Chondrocyte (in vitro differentiated cells): ENCODE measurements around the gene KIF17. TPM values are rescaled to one million over a fixed set of nuclear protein-coding genes. Genes with fewer than 3 reads are reported as not detected.
A peak's percentile ranks its signal among the peaks of the same experiment; 100 is the strongest.

Experiments used
- DNase-seq: peaks from one replicate; pipeline ENCODE4 v3.0.0; 2021; ENCODE audit warnings: mixed read lengths, low spot score
- H3K27ac Mint-ChIP-seq: one replicate; pipeline ENCODE4 v1.8.0; 2021; ENCODE audit warnings: mild to moderate bottlenecking, moderate library complexity, mixed read lengths; ENCODE audit not compliant: unreplicated experiment
- H3K27me3 Mint-ChIP-seq: 2 replicates; pipeline ENCODE4 v1.8.0; 2021; ENCODE audit warnings: low read depth, mixed read lengths
- H3K36me3 Mint-ChIP-seq: 2 replicates; pipeline ENCODE4 v1.8.0; 2021; ENCODE audit warnings: low read depth, mixed read lengths
- H3K4me1 Mint-ChIP-seq: 2 replicates; pipeline ENCODE4 v1.8.0; 2021; ENCODE audit warnings: low read depth, mild to moderate bottlenecking, mixed read lengths
- H3K4me3 Mint-ChIP-seq: one replicate; pipeline ENCODE4 v1.8.0; 2021; ENCODE audit warnings: mild to moderate bottlenecking, moderate library complexity, mixed read lengths; ENCODE audit not compliant: unreplicated experiment
- H3K9me3 Mint-ChIP-seq: 2 replicates; pipeline ENCODE4 v1.8.0; 2021; ENCODE audit warnings: low read depth, mixed read lengths
- CTCF ChIP-seq: fragments of 200-600 bp; sonication (generic); IDR thresholded peaks from 2 replicates; pipeline ENCODE4 v1.5.0; 2021; ENCODE audit warnings: antibody characterized with exemption, mild to moderate bottlenecking, moderate library complexity
- total RNA-seq: library from RNA; stranded (reverse); gene quantifications from 3 replicates; pipeline ENCODE4 v1.2.1, GENCODE V29; 2021

Gene KIF17
- total RNA-seq, 1 donor from 2014 or later: 0.95 TPM

DNA sequence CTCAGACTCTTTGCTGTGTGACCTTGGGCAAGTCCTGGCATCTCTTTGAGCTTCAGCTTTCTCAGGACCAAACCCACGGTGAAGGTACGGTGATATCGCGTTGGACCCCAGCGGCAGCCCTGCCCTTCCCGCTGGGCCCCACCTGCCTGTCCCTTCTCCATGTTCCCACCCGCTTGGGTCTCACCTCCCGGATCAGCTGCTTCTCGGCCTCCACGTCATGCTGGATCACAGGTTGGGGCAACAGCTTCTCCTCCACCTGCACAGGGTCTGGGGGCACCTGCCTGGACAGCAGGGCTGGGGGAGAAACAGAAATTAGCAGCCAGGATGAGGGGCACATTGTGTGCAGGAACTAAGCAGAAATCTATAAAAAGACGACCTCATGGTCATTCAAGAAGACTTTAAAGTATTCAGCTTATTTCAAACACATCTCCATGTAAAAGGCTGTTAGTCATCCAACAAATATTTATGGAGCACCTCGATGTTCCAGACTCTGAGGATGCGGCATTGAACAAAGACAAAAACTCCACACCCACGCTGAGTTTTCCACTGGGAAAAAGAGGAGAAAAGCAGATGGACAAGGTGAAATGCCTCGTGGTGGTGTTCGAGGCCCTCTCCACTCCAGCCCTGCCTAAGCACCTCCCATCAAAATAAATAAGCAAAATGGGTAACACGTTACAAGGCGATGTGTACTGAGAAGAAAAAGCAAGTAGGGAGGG, 19.5 kb downstream of the KIF17 start:
- Mint-ChIP-seq H3K4me1 (peaks cover 24% of the 10 kb centered on the region), H3K9me3 (no peaks in the 10 kb centered on the region), H3K36me3 (no peaks in the 10 kb centered on the region), H3K4me3 (peak overlapping the region; percentile 45), H3K27ac (peak overlapping the region; percentile 94), H3K27me3 (no peaks in the 10 kb centered on the region)
- TF ChIP-seq CTCF: no peak
- DNase-seq: no peak

DNA sequence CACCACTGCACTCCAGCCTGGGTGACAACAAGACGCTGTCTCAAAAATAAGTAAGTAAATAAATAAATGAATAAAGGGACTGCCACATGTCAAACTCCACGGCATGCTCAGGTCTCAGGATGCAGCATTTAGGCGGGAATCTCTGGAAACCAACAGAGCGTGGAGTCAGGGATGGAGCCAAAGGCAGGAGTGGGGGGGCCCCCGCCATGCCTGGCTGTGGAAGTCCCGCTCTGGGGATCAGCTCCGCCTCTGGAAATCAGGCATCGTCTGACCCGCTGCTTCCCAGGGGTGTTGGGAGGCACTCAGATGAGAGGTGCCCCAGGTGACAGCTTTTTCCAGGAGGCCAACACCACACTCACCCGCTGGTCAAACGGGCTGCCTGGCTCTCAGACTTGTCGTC, 20.2 kb downstream of the KIF17 start:
- no peaks in the 10 kb centered on the region for H3K9me3 Mint-ChIP-seq
- H3K27me3 Mint-ChIP-seq: no peaks in the 10 kb centered on the region
- TF ChIP-seq CTCF: no peak
- H3K27ac Mint-ChIP-seq: peak overlapping the region; percentile 99
- H3K36me3 Mint-ChIP-seq: no peaks in the 10 kb centered on the region
- H3K4me1 Mint-ChIP-seq: peaks cover 24% of the 10 kb centered on the region
- no peak for DNase-seq
- peak overlapping the region; percentile 80 for H3K4me3 Mint-ChIP-seq

DNA sequence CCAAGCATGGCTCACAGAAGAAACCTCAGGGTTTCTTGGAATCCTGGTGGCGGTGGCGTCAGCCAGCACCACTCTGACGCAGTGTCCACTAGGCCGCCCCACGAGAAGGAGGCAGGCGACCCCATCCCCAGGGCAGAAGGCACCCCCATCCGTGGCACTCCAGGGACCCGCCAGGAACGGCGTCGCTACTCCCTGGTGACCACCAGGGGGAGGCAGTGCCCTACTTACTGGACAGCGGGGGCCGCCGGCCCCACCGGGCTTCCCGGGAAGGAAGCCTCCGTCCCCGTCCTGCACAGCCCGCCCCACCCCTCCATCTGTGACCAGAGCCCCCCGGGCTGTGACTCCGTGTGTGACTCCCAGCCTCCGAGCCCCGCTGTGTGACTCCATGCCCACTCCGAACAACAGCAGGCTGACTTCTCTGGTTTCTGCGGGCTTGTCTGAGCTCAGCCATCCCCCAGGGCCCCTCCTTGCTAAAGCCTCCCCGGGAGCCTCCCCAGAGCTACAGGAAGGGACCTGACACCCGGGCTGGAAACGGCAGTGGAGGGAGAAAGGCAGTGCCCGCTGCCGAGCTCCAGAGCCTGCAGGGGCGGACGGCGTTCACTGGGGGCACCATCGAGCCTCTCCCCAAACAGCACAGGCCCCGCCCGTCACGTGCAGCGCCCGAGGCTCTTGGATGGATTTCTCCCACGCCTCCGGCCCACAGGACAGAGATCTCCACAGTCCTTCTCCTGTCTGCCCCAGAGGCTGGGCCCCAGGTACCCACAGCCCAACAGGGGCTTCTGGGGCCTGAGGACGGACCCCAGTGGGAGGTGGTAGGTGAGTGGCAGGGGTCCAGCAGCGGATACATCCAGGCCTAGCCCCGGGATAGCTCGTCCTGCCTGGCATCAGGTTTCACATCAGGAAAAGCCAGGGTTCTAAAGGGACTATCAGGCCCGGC, 21.1 kb downstream of the KIF17 start:
- DNase-seq: peak; percentile 97
- Mint-ChIP-seq H3K36me3 (no peaks in the 10 kb centered on the region), H3K9me3 (no peaks in the 10 kb centered on the region), H3K27ac (peak overlapping the region; percentile 99), H3K4me3 (peak overlapping the region; percentile 80), H3K27me3 (no peaks in the 10 kb centered on the region), H3K4me1 (peaks cover 24% of the 10 kb centered on the region)
- TF ChIP-seq CTCF: peak; percentile 100

DNA sequence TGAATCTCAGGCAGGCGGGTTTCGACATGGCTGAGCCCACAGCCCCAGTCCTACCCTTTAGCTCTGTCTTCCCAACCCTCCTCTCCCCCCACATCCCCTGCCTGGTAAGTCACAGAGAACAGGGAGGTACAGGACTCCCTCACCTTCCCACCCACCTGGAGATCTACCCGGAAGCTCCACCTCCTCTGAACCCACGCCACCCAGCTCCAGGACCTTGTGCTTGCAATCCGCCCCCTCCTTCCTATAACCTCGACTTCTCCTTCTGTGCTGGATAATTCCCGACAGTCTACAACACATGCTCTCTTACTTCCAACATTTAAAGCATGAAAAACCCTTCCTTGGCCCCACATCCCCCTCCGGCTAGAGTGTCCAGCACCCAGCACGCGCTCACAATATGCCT, 22.3 kb downstream of the KIF17 start:
- H3K9me3 Mint-ChIP-seq: no peaks in the 10 kb centered on the region
- H3K27ac Mint-ChIP-seq: no peak overlapping the region
- H3K4me1 Mint-ChIP-seq: peaks cover 24% of the 10 kb centered on the region
- no peak for TF ChIP-seq CTCF
- no peak for DNase-seq
- H3K36me3 Mint-ChIP-seq: no peaks in the 10 kb centered on the region
- no peaks in the 10 kb centered on the region for H3K27me3 Mint-ChIP-seq
- no peak overlapping the region for H3K4me3 Mint-ChIP-seq

DNA sequence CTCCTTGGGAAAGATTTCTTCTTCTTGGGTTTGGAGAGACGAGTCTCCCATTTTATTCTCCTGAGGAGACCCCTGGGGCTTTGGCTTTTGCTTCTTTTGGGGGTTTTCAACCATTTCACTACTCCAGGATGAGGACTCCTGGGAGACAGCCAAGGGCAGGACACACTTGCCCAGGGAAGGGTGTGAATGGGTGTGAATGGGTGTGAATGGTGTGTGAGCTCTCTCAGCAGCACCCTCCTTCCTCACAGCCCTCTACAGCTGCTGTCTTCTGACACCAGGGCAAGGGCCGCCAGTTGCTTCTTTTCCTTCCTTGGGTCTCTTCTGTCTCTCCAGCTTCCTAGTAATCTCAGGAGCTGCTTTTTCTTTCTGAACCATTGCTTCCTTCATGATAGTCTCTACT, 24.2 kb downstream of the KIF17 start:
- H3K27me3 Mint-ChIP-seq: no peaks in the 10 kb centered on the region
- H3K9me3 Mint-ChIP-seq: no peaks in the 10 kb centered on the region
- no peak overlapping the region for H3K4me3 Mint-ChIP-seq
- TF ChIP-seq CTCF: no peak
- H3K36me3 Mint-ChIP-seq: no peaks in the 10 kb centered on the region
- H3K4me1 Mint-ChIP-seq: peaks cover 23% of the 10 kb centered on the region
- H3K27ac Mint-ChIP-seq: no peak overlapping the region
- no peak for DNase-seq
